Body of pancreas (tissue), 4 donors: ENCODE measurements around the gene PRDM9.

Experiments
- CTCF ChIP-seq, 7 experiments: fragments of 450-650 bp in 4 of 7; fragments of 200-600 bp in 3 of 7; sonication (generic) in 3 of 7; IDR thresholded peaks; one replicate each; pipeline ENCODE4 v1.5.1; 2016 to 2019; ENCODE audit warnings: antibody characterized with exemption in 7 of 7
- POLR2A ChIP-seq, 3 donors: fragments of 450-650 bp; IDR thresholded peaks; one replicate each; pipeline ENCODE4 v1.6.1; 2016; ENCODE audit warnings: antibody characterized with exemption in 3 of 3, mild to moderate bottlenecking in 2 of 3

- no peak for TF ChIP-seq POLR2A (IDR thresholded peaks at IDR 0.05)
- no peak for TF ChIP-seq CTCF (IDR thresholded peaks at IDR 0.05)
These were observed 16.4 kb upstream of the PRDM9 start for GRCh38 chr5:23490993-23491392.
